ENCODE measurements around the gene ELOVL6. TPM values are rescaled to one million over a fixed set of nuclear protein-coding genes. Genes with fewer than 3 reads are reported as not detected.
A peak's percentile ranks its signal among the peaks of the same experiment; 100 is the strongest.

Gene ELOVL6
- total and polyA plus RNA-seq, 2 donors (not counting 1 experiment from before 2014, with no cell fraction given) = 15.0 to 43.4 TPM

GRCh38 chr4:110200689-110201088, 2.3 kb upstream of the ELOVL6 start:
- no peaks in the 10 kb centered on the region for H3K9me3 ChIP-seq (ENCODE audit: control insufficient read depth, insufficient read depth, low read depth, low read length)
- H3K27ac ChIP-seq (ENCODE audit: insufficient read depth, low read length) = no peak overlapping the region
- no peak for DNase-seq (ENCODE audit: low read depth in 2 of 2)
- peaks cover 3% of the 10 kb centered on the region for H3K4me1 ChIP-seq (ENCODE audit: control insufficient read depth, extremely low read depth, insufficient read depth, low read length)
- H3K36me3 ChIP-seq (ENCODE audit: control insufficient read depth, insufficient read depth, low read length) = no peaks in the 10 kb centered on the region
- H4K20me1 ChIP-seq (ENCODE audit: control insufficient read depth, extremely low read depth, insufficient read depth, low read length) = no peaks in the 10 kb centered on the region
- H3K4me3 ChIP-seq (replicated peaks in 1 of 4; ENCODE audit: control extremely low read depth in 1 of 4, insufficient read depth in 1 of 4, low read depth in 3 of 4, low read length in 4 of 4) = no peak overlapping the region
- no peak for TF ChIP-seq CTCF (conservative IDR thresholded peaks at IDR 0.05 in 1 of 2, IDR thresholded peaks at IDR 0.05 in 1 of 2; ENCODE audit: low read depth in 1 of 2, low read length in 2 of 2)
- no peak for TF ChIP-seq EZH2 (IDR thresholded peaks at IDR 0.05; ENCODE audit: low read length, missing control alignments)
- no peak overlapping the region for H3K4me2 ChIP-seq (ENCODE audit: extremely low read depth, insufficient read depth, low read length)
- peaks cover 20% of the 10 kb centered on the region for H3K79me2 ChIP-seq (ENCODE audit: control insufficient read depth, insufficient read depth, low read length)
- H2AFZ ChIP-seq (ENCODE audit: low read length) = no peak overlapping the region
- no peak overlapping the region for H3K9ac ChIP-seq (ENCODE audit: insufficient read depth, low read length)
- no peaks in the 10 kb centered on the region for H3K27me3 ChIP-seq (ENCODE audit: control insufficient read depth, insufficient read depth, low read length)

- peaks cover 8% of the 10 kb centered on the region for H3K4me1 ChIP-seq (ENCODE audit: control insufficient read depth, extremely low read depth, insufficient read depth, low read length)
- peak overlapping the region; percentile 64 for H3K9ac ChIP-seq (ENCODE audit: insufficient read depth, low read length)
- no peaks in the 10 kb centered on the region for H3K9me3 ChIP-seq (ENCODE audit: control insufficient read depth, insufficient read depth, low read depth, low read length)
- peak overlapping the region; percentile 77 for H3K27ac ChIP-seq (ENCODE audit: insufficient read depth, low read length)
- H3K27me3 ChIP-seq (ENCODE audit: control insufficient read depth, insufficient read depth, low read length) = no peaks in the 10 kb centered on the region
- H3K4me3 ChIP-seq (replicated peaks in 1 of 4; ENCODE audit: control extremely low read depth in 1 of 4, insufficient read depth in 1 of 4, low read depth in 3 of 4, low read length in 4 of 4) = peak overlapping the region; percentile 41 to 90 (median 82)
- peak overlapping the region; percentile 82 for H3K4me2 ChIP-seq (ENCODE audit: extremely low read depth, insufficient read depth, low read length)
- H2AFZ ChIP-seq (ENCODE audit: low read length) = peak overlapping the region; percentile 79
- H3K79me2 ChIP-seq (ENCODE audit: control insufficient read depth, insufficient read depth, low read length) = peaks cover 28% of the 10 kb centered on the region
- no peaks in the 10 kb centered on the region for H4K20me1 ChIP-seq (ENCODE audit: control insufficient read depth, extremely low read depth, insufficient read depth, low read length)
- DNase-seq (ENCODE audit: low read depth in 2 of 2) = peak in 1 of 2 donors; percentile 47
- no peak for TF ChIP-seq CTCF (conservative IDR thresholded peaks at IDR 0.05 in 1 of 2, IDR thresholded peaks at IDR 0.05 in 1 of 2; ENCODE audit: low read depth in 1 of 2, low read length in 2 of 2)
- TF ChIP-seq EZH2 (IDR thresholded peaks at IDR 0.05; ENCODE audit: low read length, missing control alignments) = no peak
- H3K36me3 ChIP-seq (ENCODE audit: control insufficient read depth, insufficient read depth, low read length) = no peaks in the 10 kb centered on the region
Measured at GRCh38 chr4:110198049-110198434, 373 bp downstream of the ELOVL6 start.

- Histone ChIP-seq H3K9ac (ENCODE audit: insufficient read depth, low read length) (peak overlapping the region; percentile 64), H3K27ac (ENCODE audit: insufficient read depth, low read length) (peak overlapping the region; percentile 77), H4K20me1 (ENCODE audit: control insufficient read depth, extremely low read depth, insufficient read depth, low read length) (no peaks in the 10 kb centered on the region), H2AFZ (ENCODE audit: low read length) (peak overlapping the region; percentile 79), H3K4me2 (ENCODE audit: extremely low read depth, insufficient read depth, low read length) (peak overlapping the region; percentile 82), H3K9me3 (ENCODE audit: control insufficient read depth, insufficient read depth, low read depth, low read length) (no peaks in the 10 kb centered on the region), H3K36me3 (ENCODE audit: control insufficient read depth, insufficient read depth, low read length) (no peaks in the 10 kb centered on the region), H3K4me1 (ENCODE audit: control insufficient read depth, extremely low read depth, insufficient read depth, low read length) (peaks cover 11% of the 10 kb centered on the region), H3K27me3 (ENCODE audit: control insufficient read depth, insufficient read depth, low read length) (no peaks in the 10 kb centered on the region), H3K79me2 (ENCODE audit: control insufficient read depth, insufficient read depth, low read length) (peaks cover 33% of the 10 kb centered on the region), H3K4me3 (replicated peaks in 1 of 4; ENCODE audit: control extremely low read depth in 1 of 4, insufficient read depth in 1 of 4, low read depth in 3 of 4, low read length in 4 of 4) (peak overlapping the region; percentile 41 to 90 (median 82))
- DNase-seq (ENCODE audit: low read depth in 2 of 2) = peak; percentile 54 to 57
- TF ChIP-seq EZH2 (IDR thresholded peaks at IDR 0.05; ENCODE audit: low read length, missing control alignments) = no peak
- no peak for TF ChIP-seq CTCF (conservative IDR thresholded peaks at IDR 0.05 in 1 of 2, IDR thresholded peaks at IDR 0.05 in 1 of 2; ENCODE audit: low read depth in 1 of 2, low read length in 2 of 2)
Measured at GRCh38 chr4:110197529-110198042, 829 bp downstream of the ELOVL6 start.
